Thyroid gland (tissue), 4 donors: ENCODE data around the gene ZFYVE27. TPM values are rescaled to one million over a fixed set of nuclear protein-coding genes. Genes with fewer than 3 reads are reported as not detected.

Experiments
- DNase-seq, 2 donors: peaks; one replicate each; pipeline ENCODE4 v3.0.0-alpha.2; 2019
- H3K27ac ChIP-seq, 3 donors: fragments of 200-600 bp; sonication (generic); 1 replicate in 2 of 3; 2 replicates in 1 of 3; pipeline ENCODE4 v1.5.1; 2016 to 2019; ENCODE audit warnings: mild to moderate bottlenecking in 1 of 3, moderate library complexity in 1 of 3
- H3K27me3 ChIP-seq: fragments of 200-600 bp; sonication (generic); one replicate; pipeline ENCODE4 v1.5.1; 2019
- H3K36me3 ChIP-seq, 2 donors: fragments of 200-600 bp; sonication (generic); one replicate each; pipeline ENCODE4 v1.5.1; 2016 to 2019
- H3K4me1 ChIP-seq, 2 donors: fragments of 200-600 bp; sonication (generic); one replicate each; pipeline ENCODE4 v1.5.1; 2017 to 2019
- H3K4me3 ChIP-seq, 3 donors: fragments of 200-600 bp; sonication (generic); replicated peaks in 1 of 3; 1 replicate in 2 of 3; 2 replicates in 1 of 3; pipeline ENCODE4 v1.5.1; 2016; ENCODE audit warnings: mild to moderate bottlenecking in 1 of 3
- H3K9me3 ChIP-seq: fragments of 200-600 bp; sonication (generic); one replicate; pipeline ENCODE4 v1.5.1; 2017
- POLR2A ChIP-seq, 2 donors: fragments of 450-650 bp; IDR thresholded peaks; one replicate each; pipeline ENCODE4 v1.6.1; 2017; ENCODE audit warnings: antibody characterized with exemption in 2 of 2, mild to moderate bottlenecking in 2 of 2, moderate library complexity in 1 of 2
- WGBS, 2 donors: methylation state at CpG; one replicate each; pipeline ENCODE4 v1.1.5; 2017; 5-methylcytosine and 5-hydroxymethylcytosine counted together
- intact Hi-C: fragments of 100-400 bp; cut with DNase I; formaldehyde crosslinking; loops from one replicate; pipeline ENCODE4 v1.15.1; 2023
- total RNA-seq, 4 donors: library from RNA; depleted of rRNA; stranded (reverse); fragments of >200 nt; gene quantifications; one replicate each; pipeline ENCODE4 v1.2.3, GENCODE V29; 2016
- TF ChIP-seq, protein P1 (sequence below), 6 experiments: fragments of 200-600 bp in 3 of 6; fragments of 450-650 bp in 3 of 6; sonication (generic) in 3 of 6; IDR thresholded peaks; one replicate each; pipeline ENCODE4 v1.5.1; 2016 to 2019; ENCODE audit warnings: antibody characterized with exemption in 6 of 6, mild to moderate bottlenecking in 2 of 6, inconsistent platforms in 1 of 6, moderate library complexity in 1 of 6

The ZFYVE27 gene
- total RNA-seq, 4 donors from 2014 or later: 18.4 to 43.5 (median 24.8) TPM

GRCh38 chr10:97800474-97800873 lies 63.5 kb downstream of the ZFYVE27 start:
- intact Hi-C loops: no loop called here
- no peak overlapping the region for H3K4me3 ChIP-seq
- no peaks in the 10 kb centered on the region for H3K36me3 ChIP-seq
- no peaks in the 10 kb centered on the region for H3K4me1 ChIP-seq
- H3K27ac ChIP-seq: no peak overlapping the region
- H3K27me3 ChIP-seq: no peaks in the 10 kb centered on the region
- 83 to 94% methylated on average over 7 to 9 of the region's 9 CpGs for WGBS, 2 donors
- TF ChIP-seq POLR2A (IDR thresholded peaks at IDR 0.05): no peak
- TF ChIP-seq, protein P1, sequence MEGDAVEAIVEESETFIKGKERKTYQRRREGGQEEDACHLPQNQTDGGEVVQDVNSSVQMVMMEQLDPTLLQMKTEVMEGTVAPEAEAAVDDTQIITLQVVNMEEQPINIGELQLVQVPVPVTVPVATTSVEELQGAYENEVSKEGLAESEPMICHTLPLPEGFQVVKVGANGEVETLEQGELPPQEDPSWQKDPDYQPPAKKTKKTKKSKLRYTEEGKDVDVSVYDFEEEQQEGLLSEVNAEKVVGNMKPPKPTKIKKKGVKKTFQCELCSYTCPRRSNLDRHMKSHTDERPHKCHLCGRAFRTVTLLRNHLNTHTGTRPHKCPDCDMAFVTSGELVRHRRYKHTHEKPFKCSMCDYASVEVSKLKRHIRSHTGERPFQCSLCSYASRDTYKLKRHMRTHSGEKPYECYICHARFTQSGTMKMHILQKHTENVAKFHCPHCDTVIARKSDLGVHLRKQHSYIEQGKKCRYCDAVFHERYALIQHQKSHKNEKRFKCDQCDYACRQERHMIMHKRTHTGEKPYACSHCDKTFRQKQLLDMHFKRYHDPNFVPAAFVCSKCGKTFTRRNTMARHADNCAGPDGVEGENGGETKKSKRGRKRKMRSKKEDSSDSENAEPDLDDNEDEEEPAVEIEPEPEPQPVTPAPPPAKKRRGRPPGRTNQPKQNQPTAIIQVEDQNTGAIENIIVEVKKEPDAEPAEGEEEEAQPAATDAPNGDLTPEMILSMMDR (IDR thresholded peaks at IDR 0.05): no peak
- no peaks in the 10 kb centered on the region for H3K9me3 ChIP-seq
- no peak for DNase-seq

GRCh38 chr10:97801422-97801821 lies 64.5 kb downstream of the ZFYVE27 start:
- H3K27me3 ChIP-seq: no peaks in the 10 kb centered on the region
- no peak overlapping the region for H3K4me3 ChIP-seq
- intact Hi-C loops: no loop called here
- DNase-seq: no peak
- H3K27ac ChIP-seq: no peak overlapping the region
- TF ChIP-seq POLR2A (IDR thresholded peaks at IDR 0.05): no peak
- TF ChIP-seq, protein P1 (IDR thresholded peaks at IDR 0.05): no peak
- no peaks in the 10 kb centered on the region for H3K4me1 ChIP-seq
- WGBS, 2 donors: 83 to 92% methylated on average over 1 to 5 of the region's 5 CpGs
- no peaks in the 10 kb centered on the region for H3K9me3 ChIP-seq
- H3K36me3 ChIP-seq: no peaks in the 10 kb centered on the region

GRCh38 chr10:97805096-97805884 lies 68.4 kb downstream of the ZFYVE27 start:
- no peaks in the 10 kb centered on the region for H3K9me3 ChIP-seq
- H3K36me3 ChIP-seq: no peaks in the 10 kb centered on the region
- intact Hi-C loops: no loop called here
- DNase-seq: no peak
- WGBS, 2 donors: 73 to 76% methylated on average over 12 of the region's 12 CpGs
- H3K4me3 ChIP-seq: no peak overlapping the region
- TF ChIP-seq, protein P1 (IDR thresholded peaks at IDR 0.05): no peak
- no peak for TF ChIP-seq POLR2A (IDR thresholded peaks at IDR 0.05)
- H3K27me3 ChIP-seq: no peaks in the 10 kb centered on the region
- H3K27ac ChIP-seq: no peak overlapping the region
- no peaks in the 10 kb centered on the region for H3K4me1 ChIP-seq

GRCh38 chr10:97805949-97806348 lies 69.0 kb downstream of the ZFYVE27 start:
- 88% methylated on average over 4 to 6 of the region's 6 CpGs for WGBS, 2 donors
- intact Hi-C loops: no loop called here
- no peak for TF ChIP-seq POLR2A (IDR thresholded peaks at IDR 0.05)
- TF ChIP-seq, protein P1 (IDR thresholded peaks at IDR 0.05): no peak
- no peak for DNase-seq
- Histone ChIP-seq H3K4me1 (no peaks in the 10 kb centered on the region), H3K27me3 (no peaks in the 10 kb centered on the region), H3K36me3 (no peaks in the 10 kb centered on the region), H3K4me3 (no peak overlapping the region), H3K9me3 (no peaks in the 10 kb centered on the region), H3K27ac (no peak overlapping the region)

GRCh38 chr10:97810446-97810845 lies 73.5 kb downstream of the ZFYVE27 start:
- Histone ChIP-seq H3K36me3 (no peaks in the 10 kb centered on the region), H3K4me1 (no peaks in the 10 kb centered on the region), H3K27me3 (no peaks in the 10 kb centered on the region), H3K9me3 (no peaks in the 10 kb centered on the region), H3K4me3 (no peak overlapping the region), H3K27ac (no peak overlapping the region)
- DNase-seq: no peak
- TF ChIP-seq, protein P1 (IDR thresholded peaks at IDR 0.05): no peak
- no peak for TF ChIP-seq POLR2A (IDR thresholded peaks at IDR 0.05)
- intact Hi-C loops: no loop called here
- WGBS, 2 donors: 81 to 88% methylated on average over 7 of the region's 7 CpGs
